Measurements from ENCODE around the gene DACH1. TPM values are rescaled to one million over a fixed set of nuclear protein-coding genes. Genes with fewer than 3 reads are reported as not detected.

The DACH1 gene
- total RNA-seq, 1 donor from 2014 or later, result not detected

GRCh38 chr13:71808708-71809107, 58.3 kb downstream of the DACH1 start:
- TF ChIP-seq CTCF (IDR thresholded peaks at IDR 0.05; ENCODE audit: insufficient read depth, low read length, severe bottlenecking), result no peak
- DNase-seq (ENCODE audit: low read depth), result no peak
- no peaks in the 10 kb centered on the region for H3K27me3 ChIP-seq (ENCODE audit: control insufficient read depth, insufficient read depth, low read length)
- H3K4me3 ChIP-seq (ENCODE audit: low read depth, low read length), result no peak overlapping the region
- H3K36me3 ChIP-seq (ENCODE audit: control insufficient read depth, insufficient read depth, low read length), result no peaks in the 10 kb centered on the region
- no peak for FAIRE-seq

- DNase-seq (ENCODE audit: low read depth), result no peak
- no peak for TF ChIP-seq CTCF (IDR thresholded peaks at IDR 0.05; ENCODE audit: insufficient read depth, low read length, severe bottlenecking)
- FAIRE-seq, result no peak
- Histone ChIP-seq H3K36me3 (ENCODE audit: control insufficient read depth, insufficient read depth, low read length) (no peaks in the 10 kb centered on the region), H3K27me3 (ENCODE audit: control insufficient read depth, insufficient read depth, low read length) (no peaks in the 10 kb centered on the region), H3K4me3 (ENCODE audit: low read depth, low read length) (no peak overlapping the region)
Measured at GRCh38 chr13:71806886-71807285, 60.1 kb downstream of the DACH1 start.

- Histone ChIP-seq H3K4me3 (ENCODE audit: low read depth, low read length) (no peak overlapping the region), H3K27me3 (ENCODE audit: control insufficient read depth, insufficient read depth, low read length) (no peaks in the 10 kb centered on the region), H3K36me3 (ENCODE audit: control insufficient read depth, insufficient read depth, low read length) (no peaks in the 10 kb centered on the region)
- FAIRE-seq (no peak), DNase-seq (ENCODE audit: low read depth) (no peak)
- TF ChIP-seq CTCF (IDR thresholded peaks at IDR 0.05; ENCODE audit: insufficient read depth, low read length, severe bottlenecking), result no peak
Measured at GRCh38 chr13:71803066-71803465, 63.9 kb downstream of the DACH1 start.

- no peak for DNase-seq (ENCODE audit: low read depth)
- no peak overlapping the region for H3K4me3 ChIP-seq (ENCODE audit: low read depth, low read length)
- FAIRE-seq, result no peak
- TF ChIP-seq CTCF (IDR thresholded peaks at IDR 0.05; ENCODE audit: insufficient read depth, low read length, severe bottlenecking), result no peak
- H3K27me3 ChIP-seq (ENCODE audit: control insufficient read depth, insufficient read depth, low read length), result no peaks in the 10 kb centered on the region
- H3K36me3 ChIP-seq (ENCODE audit: control insufficient read depth, insufficient read depth, low read length), result no peaks in the 10 kb centered on the region
Measured at GRCh38 chr13:71801781-71802180, 65.2 kb downstream of the DACH1 start.

- FAIRE-seq (no peak), DNase-seq (ENCODE audit: low read depth) (no peak)
- no peak overlapping the region for H3K4me3 ChIP-seq (ENCODE audit: low read depth, low read length)
- H3K36me3 ChIP-seq (ENCODE audit: control insufficient read depth, insufficient read depth, low read length), result no peaks in the 10 kb centered on the region
- no peaks in the 10 kb centered on the region for H3K27me3 ChIP-seq (ENCODE audit: control insufficient read depth, insufficient read depth, low read length)
- no peak for TF ChIP-seq CTCF (IDR thresholded peaks at IDR 0.05; ENCODE audit: insufficient read depth, low read length, severe bottlenecking)
Measured at GRCh38 chr13:71801165-71801760, 65.7 kb downstream of the DACH1 start.

- TF ChIP-seq CTCF (IDR thresholded peaks at IDR 0.05; ENCODE audit: insufficient read depth, low read length, severe bottlenecking), result no peak
- H3K27me3 ChIP-seq (ENCODE audit: control insufficient read depth, insufficient read depth, low read length), result no peaks in the 10 kb centered on the region
- FAIRE-seq (no peak), DNase-seq (ENCODE audit: low read depth) (no peak)
- no peak overlapping the region for H3K4me3 ChIP-seq (ENCODE audit: low read depth, low read length)
- H3K36me3 ChIP-seq (ENCODE audit: control insufficient read depth, insufficient read depth, low read length), result no peaks in the 10 kb centered on the region
Measured at GRCh38 chr13:71799324-71799723, 67.7 kb downstream of the DACH1 start.

All from bronchial epithelial cell (primary cell).